SK-N-MC (cell line): Measurements from ENCODE around the gene WDFY1.

ENCODE experiments used
- EZH2 ChIP-seq: fragments of 200-600 bp; sonication (generic); IDR thresholded peaks from one replicate; pipeline ENCODE4 v1.6.1; 2017; ENCODE audit warnings: antibody characterized with exemption
- POLR2AphosphoS5 ChIP-seq: IDR thresholded peaks from 2 replicates; pipeline ENCODE4 v1.6.1; 2012; ENCODE audit warnings: mild to moderate bottlenecking, low read depth, low read length, borderline replicate concordance

- TF ChIP-seq POLR2AphosphoS5 (no peak), EZH2 (no peak)
Observed at GRCh38 chr2:223914324-223914723, 30.8 kb downstream of the WDFY1 start.
